ELR (cell line): Measurements from ENCODE around the gene GRIK4.
"Not testable (repeated sequence)": the region's sequence is repeated elsewhere in the genome, so short reads cannot be mapped to it uniquely, and the experiment has no call there.

Experiments used
- DNase-seq: peaks from one replicate; pipeline ENCODE4 v3.0.0-alpha.2; 2015; ENCODE audit warnings: low read depth

GRIK4 gene

DNA sequence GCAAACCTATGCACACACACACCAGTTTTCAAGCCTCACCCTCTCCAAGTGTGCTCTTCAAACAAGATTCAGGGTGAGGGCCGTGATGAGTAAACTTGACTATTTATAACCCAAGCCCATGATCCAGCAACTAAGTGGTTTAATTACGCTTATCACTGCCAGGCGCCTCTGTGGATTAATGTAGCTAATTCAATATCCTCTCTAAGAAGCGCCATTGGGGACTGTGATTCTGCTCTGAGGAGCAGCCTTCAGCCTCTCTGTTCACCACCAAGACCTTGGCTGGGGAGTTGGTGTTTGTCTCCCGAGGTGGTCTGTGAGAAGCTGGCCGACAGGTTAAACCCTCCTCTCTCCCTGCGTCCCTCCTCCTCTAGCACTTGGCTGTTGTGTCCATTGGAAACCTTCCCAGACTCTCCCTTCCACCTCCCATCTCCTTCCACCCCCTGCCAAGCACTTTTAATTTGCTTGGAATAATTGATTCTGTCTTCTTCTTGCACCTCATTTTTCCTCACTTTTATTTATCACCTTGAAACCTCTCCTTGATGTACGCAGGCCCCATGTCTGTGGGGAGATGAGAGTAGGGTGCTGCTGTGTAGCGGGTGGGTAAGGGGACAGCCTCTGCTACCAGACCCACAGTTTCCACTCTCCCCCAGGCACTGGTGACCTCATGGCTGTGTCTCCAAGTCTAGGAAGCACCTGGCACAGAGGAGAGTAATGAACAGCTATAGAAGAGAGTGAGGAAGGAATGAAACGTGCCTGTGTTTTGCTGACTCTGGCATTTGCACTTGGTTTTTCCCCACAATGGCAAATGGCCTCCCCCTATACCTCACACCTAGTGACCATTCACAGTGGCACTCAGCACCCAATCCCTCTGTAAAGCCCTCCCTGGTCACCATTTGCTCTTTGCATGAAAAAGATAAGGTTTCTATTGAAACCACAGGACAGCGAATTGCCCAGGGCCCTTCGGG, 236.6 kb downstream of the GRIK4 start:
- DNase-seq, result no peak

DNA sequence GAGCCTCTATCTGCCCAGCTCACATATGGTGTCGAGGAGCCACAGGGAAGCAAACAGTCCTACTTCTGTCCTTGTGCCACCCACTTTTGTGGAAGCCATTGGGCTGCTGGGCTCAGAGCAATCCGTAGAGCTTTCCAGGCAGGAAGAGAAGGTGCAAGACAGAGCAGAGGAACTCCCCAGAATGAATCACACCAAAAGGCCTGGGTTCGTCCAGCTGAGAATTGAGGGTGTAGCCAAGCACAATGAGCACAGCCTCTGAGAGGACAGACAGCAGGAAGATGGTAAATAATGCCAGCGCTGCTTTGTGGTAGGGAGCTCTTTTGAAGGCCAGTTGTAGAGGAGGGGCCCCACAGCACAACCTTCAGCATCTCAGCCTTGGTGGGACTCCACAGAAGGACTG, 237.8 kb downstream of the GRIK4 start:
- no peak for DNase-seq

DNA sequence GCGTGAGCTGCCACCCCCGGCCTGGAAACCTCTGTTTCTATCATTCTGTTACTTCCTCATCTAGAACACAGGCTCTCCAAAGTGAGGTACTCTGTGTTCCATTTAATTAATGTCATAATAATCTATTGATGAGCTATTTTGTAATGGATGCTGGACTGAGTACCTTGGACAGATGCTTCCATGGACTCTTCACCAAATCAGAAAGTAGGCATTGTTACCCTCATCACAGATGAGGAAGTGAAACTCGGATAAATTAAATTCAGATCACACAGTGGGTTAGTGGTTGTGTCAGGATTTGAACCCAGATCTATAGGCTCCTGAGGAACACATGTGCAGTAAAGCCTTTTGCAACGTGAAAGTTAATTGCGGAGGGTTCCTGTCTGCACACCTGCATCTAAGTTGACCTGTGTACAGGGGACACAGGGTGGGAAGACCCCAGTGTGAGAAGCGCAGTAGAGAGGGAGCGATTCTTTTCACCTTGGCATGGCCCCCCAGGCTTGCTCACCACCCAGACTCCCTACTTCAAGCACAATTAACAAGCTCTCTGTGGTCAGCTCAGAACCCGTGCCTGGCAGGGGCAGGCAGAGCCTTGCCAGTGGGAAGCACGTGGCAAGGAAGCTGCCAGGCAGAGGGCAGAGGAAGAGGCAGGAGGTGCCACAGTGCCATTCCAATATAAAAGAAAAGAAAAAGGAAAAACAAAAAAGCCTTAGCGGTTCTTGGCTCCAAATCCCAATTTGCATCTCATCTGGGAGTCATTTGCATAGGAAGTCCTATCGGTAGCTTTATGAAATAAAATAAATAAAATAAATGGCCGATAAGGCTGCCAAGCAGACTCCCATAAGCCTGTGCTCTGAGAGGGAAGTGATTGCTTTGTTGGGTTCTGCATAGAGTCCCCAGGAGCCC, 239.3 kb downstream of the GRIK4 start:
- DNase-seq, result no peak

DNA sequence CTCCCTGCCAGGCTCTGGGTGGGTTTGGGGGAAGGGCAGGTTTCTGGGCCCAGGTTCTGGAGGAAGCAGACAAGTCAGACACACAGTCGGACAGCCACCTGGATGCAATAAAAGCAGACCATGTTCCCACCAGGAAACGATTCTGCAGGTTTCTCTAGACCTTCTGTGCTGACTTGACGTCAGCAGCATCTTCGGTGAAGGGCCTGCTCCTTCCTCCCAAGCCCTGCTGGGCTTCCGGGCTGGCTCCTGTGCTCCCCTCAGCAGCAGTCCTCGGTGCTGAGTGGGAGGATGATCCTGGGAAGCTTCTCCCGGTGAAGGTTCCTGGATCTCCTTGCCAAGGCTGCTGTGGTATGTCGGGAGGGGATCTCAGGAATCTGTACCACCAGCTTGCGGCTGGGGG, 240.0 kb downstream of the GRIK4 start:
- no peak for DNase-seq

DNA sequence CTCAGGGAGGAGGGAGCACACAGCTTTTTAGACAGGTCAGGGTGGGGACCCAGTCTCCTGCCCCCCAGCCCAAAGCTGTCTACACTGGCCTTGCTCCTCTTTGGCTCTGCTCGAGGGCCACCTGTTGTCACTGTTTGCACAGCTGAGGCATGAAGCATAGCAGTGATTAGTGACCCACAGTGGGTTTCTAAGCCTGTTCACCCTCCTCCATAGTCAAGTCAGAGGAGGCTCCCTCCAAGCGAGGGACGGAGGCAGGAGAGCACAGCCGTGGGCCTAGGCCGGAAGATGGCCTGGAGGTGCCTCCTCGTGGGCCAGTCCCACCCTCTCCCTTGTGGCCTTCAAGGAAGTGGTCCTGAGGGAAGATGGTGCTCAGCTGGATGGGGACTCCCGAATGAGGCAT, 241.1 kb downstream of the GRIK4 start:
- no peak for DNase-seq

DNA sequence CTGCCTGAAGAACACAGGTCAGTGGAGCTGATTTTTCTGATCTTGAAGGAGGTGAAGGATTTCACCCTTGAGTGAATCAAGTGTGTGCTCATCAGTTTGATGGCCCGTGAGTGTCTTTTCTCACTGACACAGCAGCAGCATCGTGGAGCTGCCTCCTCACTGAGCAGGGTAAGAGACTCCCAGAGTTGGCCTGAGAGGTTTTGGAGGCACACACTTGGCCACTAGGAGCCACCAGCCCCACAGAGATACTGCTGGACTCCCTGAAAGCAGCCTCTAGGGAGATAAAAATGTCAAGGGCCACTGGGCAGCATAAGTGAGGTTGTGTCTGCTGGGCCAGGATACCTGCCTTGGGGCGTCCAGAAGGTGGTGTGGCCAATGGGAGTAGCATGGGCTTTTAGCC, 245.4 kb downstream of the GRIK4 start:
- no peak for DNase-seq

GRCh38 chr11:120759046-120759445, 247.5 kb downstream of the GRIK4 start:
- no peak for DNase-seq

GRCh38 chr11:120765710-120766109, 254.2 kb downstream of the GRIK4 start:
- DNase-seq, result not testable (repeated sequence)

DNA sequence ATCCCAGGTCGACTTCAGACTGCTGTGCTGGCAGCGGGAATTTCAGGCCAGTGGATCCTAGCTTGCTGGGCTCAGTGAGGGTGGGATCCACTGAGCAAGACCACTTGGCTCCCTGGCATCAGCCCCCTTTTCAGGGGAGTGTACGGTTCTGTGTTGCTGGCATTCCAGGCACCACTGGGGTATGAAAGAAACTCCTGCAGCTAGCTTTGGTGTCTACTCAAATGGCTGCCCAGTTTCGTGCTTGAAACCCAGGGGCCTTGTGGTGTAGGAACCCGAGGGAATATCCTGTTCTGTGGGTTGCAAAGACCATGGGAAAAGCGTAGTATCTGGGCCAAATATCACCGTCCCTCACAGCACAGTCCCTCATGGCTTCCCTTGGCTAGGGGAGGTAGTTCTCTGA, 254.8 kb downstream of the GRIK4 start:
- DNase-seq, result no peak

- DNase-seq, result no peak
Measured at GRCh38 chr11:120768949-120769348, 257.4 kb downstream of the GRIK4 start.

- no peak for DNase-seq
Measured at GRCh38 chr11:120769906-120770305, 258.4 kb downstream of the GRIK4 start.

DNA sequence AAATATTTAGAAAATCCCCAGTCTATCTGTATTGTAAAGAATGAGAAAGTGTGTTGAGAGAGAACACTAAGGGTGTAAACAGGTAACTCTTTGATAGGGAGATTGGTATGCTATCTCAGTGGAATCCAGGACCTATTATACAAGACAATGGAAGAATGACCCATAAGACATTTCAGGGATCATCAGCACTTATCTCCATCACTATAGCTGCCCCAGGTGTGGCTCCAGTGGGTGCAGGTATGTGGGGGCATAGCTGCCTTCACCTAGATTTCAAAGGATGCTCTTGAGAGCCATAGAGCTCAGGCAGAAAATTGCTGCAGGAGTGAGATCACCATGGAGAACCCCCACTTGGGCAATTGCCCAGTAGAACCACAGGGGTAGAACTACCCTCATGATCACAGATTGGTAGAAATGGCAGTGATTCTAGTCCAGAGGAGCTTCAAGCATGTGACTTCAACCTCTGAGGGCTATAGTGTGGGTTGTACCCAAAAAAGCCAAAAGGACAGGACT, 260.1 kb downstream of the GRIK4 start:
- no peak for DNase-seq

- peak; percentile 2 for DNase-seq
Measured at GRCh38 chr11:120773501-120774031, 262.0 kb downstream of the GRIK4 start.

DNA sequence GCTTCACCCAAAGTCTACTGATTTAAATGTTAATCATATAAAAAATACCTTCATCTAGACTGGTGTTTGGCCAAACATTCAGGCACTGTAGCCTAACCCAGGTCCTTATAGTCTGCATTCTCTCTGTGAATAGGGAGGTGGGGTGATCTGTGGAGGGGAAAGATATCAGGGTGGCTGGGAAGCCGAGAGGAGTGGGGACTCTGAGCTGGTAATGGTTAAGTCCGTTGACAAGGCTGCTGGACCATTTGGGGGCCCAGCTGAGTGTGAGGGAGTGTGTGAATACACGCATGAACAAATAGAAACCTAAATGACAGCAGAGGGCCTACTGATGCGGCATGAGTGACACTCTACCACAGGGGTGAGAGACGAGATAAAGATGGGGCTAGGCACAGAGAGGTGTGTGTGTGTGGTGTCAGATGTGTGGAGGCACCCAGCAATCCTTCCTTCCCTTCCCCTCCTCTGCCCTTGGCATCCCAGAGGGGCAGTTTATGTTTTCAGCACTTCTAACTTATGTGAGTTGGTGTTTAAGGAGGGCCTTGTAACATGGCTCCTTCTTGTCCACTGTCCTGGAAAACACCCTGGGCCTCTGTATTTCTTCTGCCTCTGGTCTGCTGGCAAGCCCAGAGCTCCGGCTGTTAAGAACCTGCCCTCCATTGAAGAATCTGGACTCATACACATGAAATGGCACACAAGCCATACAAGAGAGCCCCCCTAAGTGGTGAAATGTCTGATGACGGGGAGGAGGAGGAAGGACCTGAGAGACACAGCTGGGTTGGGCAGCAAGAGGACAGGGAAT, 263.2 kb downstream of the GRIK4 start:
- no peak for DNase-seq

- no peak for DNase-seq
Measured at GRCh38 chr11:120775986-120776951, 264.7 kb downstream of the GRIK4 start.

DNA sequence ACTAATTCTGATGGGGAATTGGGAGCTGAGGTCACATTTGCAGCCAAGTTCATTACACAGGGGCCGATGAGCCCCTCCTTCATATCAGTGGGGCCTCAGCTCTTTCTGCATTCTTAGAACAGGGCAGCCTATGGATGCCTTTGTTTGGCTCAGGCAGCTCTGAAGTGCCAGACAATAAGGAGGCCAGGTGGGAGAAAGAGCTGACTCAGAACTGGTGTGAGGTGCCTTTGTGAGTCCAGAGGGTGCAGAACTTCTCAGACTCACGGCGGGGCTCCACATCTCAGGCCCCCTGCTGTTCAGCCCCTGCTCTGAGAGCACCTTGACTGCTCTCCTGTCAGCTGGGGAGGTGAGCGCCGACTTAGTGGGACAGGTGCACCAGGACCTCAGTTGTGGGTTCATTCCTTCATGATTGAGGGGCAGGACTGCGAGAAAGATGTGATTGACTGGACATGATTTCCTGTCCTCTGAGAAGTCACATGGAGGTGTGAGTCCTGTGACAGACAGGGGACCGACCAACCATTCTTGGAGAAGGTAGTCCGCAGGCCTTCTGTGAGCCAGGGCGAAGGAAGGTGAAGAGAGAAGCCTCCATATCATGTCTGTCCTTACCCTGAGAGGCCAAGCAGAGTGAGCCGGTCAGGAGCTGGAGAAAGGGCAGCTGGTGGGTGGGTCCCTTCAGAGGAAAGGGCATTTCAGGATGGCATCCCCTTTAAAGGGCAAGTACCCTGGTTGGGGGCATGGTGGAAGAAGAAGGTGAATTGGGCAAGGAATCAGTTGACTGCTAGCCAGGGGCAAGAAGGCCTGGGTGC, 267.3 kb downstream of the GRIK4 start:
- no peak for DNase-seq

- DNase-seq, result peak; percentile 53
Measured at GRCh38 chr11:120780239-120780638, 268.7 kb downstream of the GRIK4 start.

DNA sequence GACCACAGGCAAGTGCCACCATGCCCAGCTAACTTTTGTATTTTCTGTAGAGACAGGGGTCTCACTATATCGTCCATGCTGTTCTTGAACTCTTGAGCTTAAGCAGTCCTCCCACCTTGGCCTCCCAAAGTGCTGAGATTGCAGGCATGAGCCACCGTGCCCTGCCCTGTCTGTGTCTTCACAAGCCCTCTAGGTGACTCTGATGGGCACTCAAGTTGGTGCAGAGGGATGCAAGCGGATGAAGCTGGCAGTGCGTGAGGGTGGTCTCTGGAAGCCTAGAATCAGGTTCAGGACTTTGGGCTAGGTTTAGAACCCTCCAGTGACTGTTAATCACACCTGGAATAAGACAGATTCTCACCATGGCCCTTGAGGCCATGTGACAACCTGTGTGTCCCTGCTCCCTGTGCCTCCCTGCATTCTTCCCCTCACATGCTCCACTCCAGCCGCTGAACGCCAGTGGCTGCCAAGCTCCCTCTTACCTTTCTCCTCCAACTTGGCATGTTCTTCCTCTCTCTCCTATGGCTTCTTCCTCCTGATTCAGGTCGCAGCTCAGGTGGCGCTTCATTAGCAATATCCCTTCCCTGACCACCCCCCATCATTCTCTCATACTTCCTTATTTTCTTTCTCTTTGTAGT, 270.1 kb downstream of the GRIK4 start:
- DNase-seq, result no peak
